NCI-H2029 (cell line): ENCODE measurements around the gene DENND1A.
"Not testable (repeated sequence)": the region's sequence is repeated elsewhere in the genome, so short reads cannot be mapped to it uniquely, and the experiment has no call there.

Experiments used
- DNase-seq: peaks from one replicate; lab custom pipeline; 2025; lab: John Stamatoyannopoulos, UW

The DENND1A gene

GRCh38 chr9:123769719-123770118 is 160.2 kb downstream of the DENND1A start:
- DNase-seq: no peak

- no peak for DNase-seq
Observed at GRCh38 chr9:123763910-123764588, 165.9 kb downstream of the DENND1A start.

- DNase-seq: no peak
Observed at GRCh38 chr9:123761905-123762605, 167.9 kb downstream of the DENND1A start.

- DNase-seq: no peak
Observed at GRCh38 chr9:123757960-123758359, 172.0 kb downstream of the DENND1A start.

GRCh38 chr9:123757547-123757946 is 172.4 kb downstream of the DENND1A start:
- no peak for DNase-seq

GRCh38 chr9:123756484-123757106 is 173.3 kb downstream of the DENND1A start:
- no peak for DNase-seq

- no peak for DNase-seq
Observed at GRCh38 chr9:123753669-123754258, 176.2 kb downstream of the DENND1A start.

GRCh38 chr9:123753016-123753415 is 176.9 kb downstream of the DENND1A start:
- DNase-seq: no peak

- no peak for DNase-seq
Observed at GRCh38 chr9:123749580-123750202, 180.2 kb downstream of the DENND1A start.

GRCh38 chr9:123746765-123747164 is 183.2 kb downstream of the DENND1A start:
- no peak for DNase-seq

GRCh38 chr9:123745933-123746332 is 184.0 kb downstream of the DENND1A start:
- no peak for DNase-seq

- DNase-seq: no peak
Observed at GRCh38 chr9:123745451-123745850, 184.5 kb downstream of the DENND1A start.

GRCh38 chr9:123743737-123744136 is 186.2 kb downstream of the DENND1A start:
- no peak for DNase-seq

- DNase-seq: no peak
Observed at GRCh38 chr9:123742009-123742767, 187.7 kb downstream of the DENND1A start.

- no peak for DNase-seq
Observed at GRCh38 chr9:123741214-123741613, 188.7 kb downstream of the DENND1A start.

- no peak for DNase-seq
Observed at GRCh38 chr9:123739902-123740301, 190.0 kb downstream of the DENND1A start.

- DNase-seq: no peak
Observed at GRCh38 chr9:123739387-123739786, 190.5 kb downstream of the DENND1A start.

- DNase-seq: no peak
Observed at GRCh38 chr9:123738648-123739047, 191.3 kb downstream of the DENND1A start.

- no peak for DNase-seq
Observed at GRCh38 chr9:123735376-123735775, 194.6 kb downstream of the DENND1A start.

- not testable (repeated sequence) for DNase-seq
Observed at GRCh38 chr9:123728571-123728970, 201.4 kb downstream of the DENND1A start.

GRCh38 chr9:123727332-123727731 is 202.6 kb downstream of the DENND1A start:
- no peak for DNase-seq

GRCh38 chr9:123725389-123725788 is 204.5 kb downstream of the DENND1A start:
- DNase-seq: no peak
